Fibroblast of lung (primary cell): ENCODE results near the gene CDK7.

Source experiments
- EZH2 ChIP-seq: IDR thresholded peaks from 2 replicates; pipeline ENCODE4 v1.5.1; 2012; ENCODE audit warnings: low read length, control low read depth, mild to moderate bottlenecking; ENCODE audit errors: missing control alignments
- TF ChIP-seq, protein P1 (sequence below), 2 donors: IDR thresholded peaks in 1 of 2; conservative IDR thresholded peaks in 1 of 2; 1 replicate in 1 of 2; 2 replicates in 1 of 2; pipeline ENCODE4 v1.5.1; 2011 to 2012; ENCODE audit warnings: low read length in 2 of 2, control low read depth in 1 of 2, inconsistent platforms in 1 of 2, low read depth in 1 of 2, mild to moderate bottlenecking in 1 of 2

DNA sequence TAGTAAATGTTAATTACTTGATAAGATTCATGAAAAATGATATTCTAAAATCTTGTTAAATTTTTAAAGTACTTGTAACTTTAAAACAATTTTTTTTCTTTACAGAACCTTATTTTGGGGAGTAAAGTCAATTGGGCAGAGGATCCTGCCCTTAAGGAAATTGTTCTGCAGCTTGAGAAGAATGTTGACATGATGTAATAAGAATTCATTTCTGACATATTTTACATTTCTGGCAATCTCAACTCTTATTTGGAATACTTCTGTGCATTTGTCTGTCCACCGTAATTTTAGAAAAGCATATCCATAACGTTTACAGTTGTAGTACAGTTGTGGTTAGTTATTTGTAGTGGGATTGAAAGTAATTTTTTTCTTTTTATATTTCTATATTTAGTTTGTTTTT lies 25.1 kb upstream of the CDK7 start:
- TF ChIP-seq, protein P1, sequence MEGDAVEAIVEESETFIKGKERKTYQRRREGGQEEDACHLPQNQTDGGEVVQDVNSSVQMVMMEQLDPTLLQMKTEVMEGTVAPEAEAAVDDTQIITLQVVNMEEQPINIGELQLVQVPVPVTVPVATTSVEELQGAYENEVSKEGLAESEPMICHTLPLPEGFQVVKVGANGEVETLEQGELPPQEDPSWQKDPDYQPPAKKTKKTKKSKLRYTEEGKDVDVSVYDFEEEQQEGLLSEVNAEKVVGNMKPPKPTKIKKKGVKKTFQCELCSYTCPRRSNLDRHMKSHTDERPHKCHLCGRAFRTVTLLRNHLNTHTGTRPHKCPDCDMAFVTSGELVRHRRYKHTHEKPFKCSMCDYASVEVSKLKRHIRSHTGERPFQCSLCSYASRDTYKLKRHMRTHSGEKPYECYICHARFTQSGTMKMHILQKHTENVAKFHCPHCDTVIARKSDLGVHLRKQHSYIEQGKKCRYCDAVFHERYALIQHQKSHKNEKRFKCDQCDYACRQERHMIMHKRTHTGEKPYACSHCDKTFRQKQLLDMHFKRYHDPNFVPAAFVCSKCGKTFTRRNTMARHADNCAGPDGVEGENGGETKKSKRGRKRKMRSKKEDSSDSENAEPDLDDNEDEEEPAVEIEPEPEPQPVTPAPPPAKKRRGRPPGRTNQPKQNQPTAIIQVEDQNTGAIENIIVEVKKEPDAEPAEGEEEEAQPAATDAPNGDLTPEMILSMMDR (conservative IDR thresholded peaks at IDR 0.05 in 1 of 2, IDR thresholded peaks at IDR 0.05 in 1 of 2; ENCODE audit: low read depth in 1 of 2, low read length in 2 of 2), result no peak
- no peak for TF ChIP-seq EZH2
